Muscle layer of colon (tissue), 2 donors: ENCODE results near the gene CELF5.
"Not testable (repeated sequence)": the region's sequence is repeated elsewhere in the genome, so short reads cannot be mapped to it uniquely, and the experiment has no call there.

Experiments used
- H3K27ac ChIP-seq: one replicate; pipeline ENCODE4 v1.7.0; 2013; ENCODE audit warnings: low read depth, mild to moderate bottlenecking, low read length, moderate library complexity
- H3K27me3 ChIP-seq, 2 donors: one replicate each; pipeline ENCODE4 v1.7.0; 2013; ENCODE audit warnings: low read length in 2 of 2, mild to moderate bottlenecking in 2 of 2; ENCODE audit not compliant: insufficient read depth in 2 of 2, control insufficient read depth in 1 of 2
- H3K36me3 ChIP-seq: one replicate; pipeline ENCODE4 v1.7.0; 2013; ENCODE audit warnings: mild to moderate bottlenecking, low read length; ENCODE audit not compliant: insufficient read depth
- H3K4me1 ChIP-seq: one replicate; pipeline ENCODE4 v1.7.0; 2013; ENCODE audit warnings: mild to moderate bottlenecking, low read length; ENCODE audit not compliant: insufficient read depth
- H3K4me3 ChIP-seq, 2 donors: one replicate each; pipeline ENCODE4 v1.7.0; 2013; ENCODE audit warnings: low read length in 2 of 2, low read depth in 1 of 2, mild to moderate bottlenecking in 1 of 2, moderate library complexity in 1 of 2
- H3K9ac ChIP-seq: one replicate; pipeline ENCODE4 v1.7.0; 2013; ENCODE audit warnings: low read length
- H3K9me3 ChIP-seq: one replicate; pipeline ENCODE4 v1.7.0; 2013; ENCODE audit warnings: mild to moderate bottlenecking, low read length
- donor health status: abdominal sarcoma.
- donor health status: Adenocarcinoma of cecum.

The CELF5 gene

GRCh38 chr19:3193256-3194105, 31.0 kb upstream of the CELF5 start:
- Histone ChIP-seq H3K4me3 (no peak overlapping the region), H3K27me3 (no peaks in the 10 kb centered on the region), H3K36me3 (no peaks in the 10 kb centered on the region), H3K9me3 (no peaks in the 10 kb centered on the region), H3K9ac (no peak overlapping the region), H3K4me1 (no peaks in the 10 kb centered on the region), H3K27ac (no peak overlapping the region)

- H3K4me1 ChIP-seq: no peaks in the 10 kb centered on the region
- H3K9ac ChIP-seq: no peak overlapping the region
- no peaks in the 10 kb centered on the region for H3K9me3 ChIP-seq
- H3K27me3 ChIP-seq: no peaks in the 10 kb centered on the region
- no peak overlapping the region for H3K27ac ChIP-seq
- no peak overlapping the region for H3K4me3 ChIP-seq
- no peaks in the 10 kb centered on the region for H3K36me3 ChIP-seq
Measured at GRCh38 chr19:3194106-3195087, 30.1 kb upstream of the CELF5 start.

- Histone ChIP-seq H3K4me3 (no peak overlapping the region), H3K27ac (no peak overlapping the region), H3K9me3 (no peaks in the 10 kb centered on the region), H3K4me1 (no peaks in the 10 kb centered on the region), H3K9ac (no peak overlapping the region), H3K36me3 (no peaks in the 10 kb centered on the region), H3K27me3 (no peaks in the 10 kb centered on the region)
Measured at GRCh38 chr19:3196064-3196932, 28.2 kb upstream of the CELF5 start.

- H3K9ac ChIP-seq: no peak overlapping the region
- H3K9me3 ChIP-seq: no peaks in the 10 kb centered on the region
- no peak overlapping the region for H3K4me3 ChIP-seq
- H3K36me3 ChIP-seq: no peaks in the 10 kb centered on the region
- H3K4me1 ChIP-seq: no peaks in the 10 kb centered on the region
- no peak overlapping the region for H3K27ac ChIP-seq
- H3K27me3 ChIP-seq: no peaks in the 10 kb centered on the region
Measured at GRCh38 chr19:3196933-3197205, 27.6 kb upstream of the CELF5 start.

- H3K9ac ChIP-seq: no peak overlapping the region
- no peak overlapping the region for H3K27ac ChIP-seq
- H3K36me3 ChIP-seq: no peaks in the 10 kb centered on the region
- H3K4me3 ChIP-seq: no peak overlapping the region
- no peaks in the 10 kb centered on the region for H3K4me1 ChIP-seq
- H3K9me3 ChIP-seq: no peaks in the 10 kb centered on the region
- no peaks in the 10 kb centered on the region for H3K27me3 ChIP-seq
Measured at GRCh38 chr19:3198901-3199700, 25.4 kb upstream of the CELF5 start.

GRCh38 chr19:3201072-3201700, 23.3 kb upstream of the CELF5 start:
- no peak overlapping the region for H3K27ac ChIP-seq
- no peaks in the 10 kb centered on the region for H3K36me3 ChIP-seq
- no peaks in the 10 kb centered on the region for H3K9me3 ChIP-seq
- H3K27me3 ChIP-seq: no peaks in the 10 kb centered on the region
- no peaks in the 10 kb centered on the region for H3K4me1 ChIP-seq
- no peak overlapping the region for H3K4me3 ChIP-seq
- H3K9ac ChIP-seq: no peak overlapping the region

- Histone ChIP-seq H3K9me3 (no peaks in the 10 kb centered on the region), H3K9ac (no peak overlapping the region), H3K4me1 (no peaks in the 10 kb centered on the region), H3K27me3 (no peaks in the 10 kb centered on the region), H3K27ac (no peak overlapping the region), H3K4me3 (no peak overlapping the region), H3K36me3 (peaks cover 2% of the 10 kb centered on the region)
Measured at GRCh38 chr19:3201911-3202310, 22.6 kb upstream of the CELF5 start.

GRCh38 chr19:3202346-3202745, 22.1 kb upstream of the CELF5 start:
- Histone ChIP-seq H3K36me3 (peaks cover 6% of the 10 kb centered on the region), H3K9ac (no peak overlapping the region), H3K4me1 (no peaks in the 10 kb centered on the region), H3K27ac (no peak overlapping the region), H3K27me3 (no peaks in the 10 kb centered on the region), H3K9me3 (no peaks in the 10 kb centered on the region), H3K4me3 (no peak overlapping the region)

GRCh38 chr19:3202895-3203294, 21.6 kb upstream of the CELF5 start:
- H3K4me1 ChIP-seq, H3K36me3 ChIP-seq, H3K27me3 ChIP-seq, H3K9me3 ChIP-seq, H3K27ac ChIP-seq, H3K4me3 ChIP-seq, H3K9ac ChIP-seq: not testable (repeated sequence)

GRCh38 chr19:3203805-3204645, 20.4 kb upstream of the CELF5 start:
- no peak overlapping the region for H3K9ac ChIP-seq
- H3K36me3 ChIP-seq: peaks cover 9% of the 10 kb centered on the region
- H3K4me3 ChIP-seq: no peak overlapping the region
- H3K4me1 ChIP-seq: no peaks in the 10 kb centered on the region
- H3K27me3 ChIP-seq: no peaks in the 10 kb centered on the region
- H3K27ac ChIP-seq: no peak overlapping the region
- H3K9me3 ChIP-seq: no peaks in the 10 kb centered on the region
